GM18907 (cell line): ENCODE data around the gene MAD1L1.

Source experiments
- ATAC-seq: cut with Tn5 transposase; IDR thresholded peaks from one replicate; pipeline ENCODE4 v1.9.1; 2021; ENCODE audit warnings: mild to moderate bottlenecking, moderate library complexity; ENCODE audit not compliant: unreplicated experiment

Gene MAD1L1

GRCh38 chr7:2120841-2121830 lies 111.6 kb downstream of the MAD1L1 start:
- no peak for ATAC-seq

GRCh38 chr7:2120251-2120660 lies 112.5 kb downstream of the MAD1L1 start:
- no peak for ATAC-seq

- ATAC-seq, result no peak
Measured at GRCh38 chr7:2118630-2119190, 114.0 kb downstream of the MAD1L1 start.

GRCh38 chr7:2118056-2118455 lies 114.7 kb downstream of the MAD1L1 start:
- no peak for ATAC-seq

GRCh38 chr7:2117646-2118045 lies 115.1 kb downstream of the MAD1L1 start:
- no peak for ATAC-seq

- ATAC-seq, result no peak
Measured at GRCh38 chr7:2116989-2117591, 115.7 kb downstream of the MAD1L1 start.

- no peak for ATAC-seq
Measured at GRCh38 chr7:2116448-2116810, 116.3 kb downstream of the MAD1L1 start.

GRCh38 chr7:2115760-2116447 lies 116.8 kb downstream of the MAD1L1 start:
- no peak for ATAC-seq

GRCh38 chr7:2114926-2115759 lies 117.6 kb downstream of the MAD1L1 start:
- ATAC-seq, result no peak

- ATAC-seq, result no peak
Measured at GRCh38 chr7:2114052-2114451, 118.7 kb downstream of the MAD1L1 start.

GRCh38 chr7:2112261-2113198 lies 120.2 kb downstream of the MAD1L1 start:
- no peak for ATAC-seq

- no peak for ATAC-seq
Measured at GRCh38 chr7:2111568-2111967, 121.2 kb downstream of the MAD1L1 start.

GRCh38 chr7:2110610-2111396 lies 121.9 kb downstream of the MAD1L1 start:
- no peak for ATAC-seq

- no peak for ATAC-seq
Measured at GRCh38 chr7:2109936-2110609, 122.7 kb downstream of the MAD1L1 start.

GRCh38 chr7:2109251-2109872 lies 123.4 kb downstream of the MAD1L1 start:
- ATAC-seq, result no peak

- ATAC-seq, result no peak
Measured at GRCh38 chr7:2108501-2109250, 124.1 kb downstream of the MAD1L1 start.

- ATAC-seq, result no peak
Measured at GRCh38 chr7:2108071-2108455, 124.7 kb downstream of the MAD1L1 start.
